Psoas muscle (tissue), 8 donors: ENCODE data around the gene EYA2. TPM values are rescaled to one million over a fixed set of nuclear protein-coding genes. Genes with fewer than 3 reads are reported as not detected.
A peak's percentile ranks its signal among the peaks of the same experiment; 100 is the strongest.

Experiments used
- ATAC-seq, 4 donors: fragments of 200-7000 bp; cut with Tn5 transposase; one replicate each; pipeline ENCODE4 v1.9.1; 2020; ENCODE audit warnings: moderate library complexity in 3 of 4, mild to moderate bottlenecking in 2 of 4
- DNase-seq, 2 donors: peaks; one replicate each; pipeline ENCODE4 v3.0.0-alpha.2; 2020
- H3K27ac ChIP-seq: fragments of 200-600 bp; one replicate; pipeline ENCODE4 v1.8.0; 2022
- H3K27me3 ChIP-seq, 3 donors: fragments of 200-600 bp in 1 of 3; one replicate each; pipeline versions ENCODE4 v1.6.1 to v1.8.0; 2013 to 2022; ENCODE audit warnings: low read length in 2 of 3, mild to moderate bottlenecking in 2 of 3, moderate library complexity in 1 of 3; ENCODE audit not compliant: insufficient read depth in 3 of 3
- H3K36me3 ChIP-seq, 2 donors: fragments of 200-600 bp in 1 of 2; one replicate each; pipeline versions ENCODE4 v1.6.1 to v1.8.0; 2013 to 2022; ENCODE audit warnings: low read depth in 1 of 2, mild to moderate bottlenecking in 1 of 2, moderate library complexity in 1 of 2; ENCODE audit not compliant: insufficient read depth in 1 of 2
- H3K4me1 ChIP-seq: fragments of 200-600 bp; one replicate; pipeline ENCODE4 v1.8.0; 2022
- H3K4me3 ChIP-seq: fragments of 200-600 bp; one replicate; pipeline ENCODE4 v1.8.0; 2022; ENCODE audit warnings: mild to moderate bottlenecking
- H3K9me3 ChIP-seq: fragments of 200-600 bp; one replicate; pipeline ENCODE4 v1.8.0; 2022
- WGBS, 3 donors: extraction: QIAGEN DNeasy Blood & Tissue Kit; methylation state at CpG; one replicate each; pipeline versions ENCODE4 v1.1.6 to v1.1.7; 2013; 5-methylcytosine and 5-hydroxymethylcytosine counted together
- intact Hi-C, 2 donors: fragments of 100-400 bp; cut with DNase I; formaldehyde crosslinking; loops; one replicate each; pipeline versions ENCODE4 v1.11.0 to v1.14.2; 2022
- polyA plus RNA-seq, 3 donors: library from polyadenylated mRNA; stranded (reverse); fragments of 200-250 nt; gene quantifications; one replicate each; pipeline ENCODE4 v1.2.3, GENCODE V29; 2013
- total RNA-seq, 4 donors: library from RNA; stranded (reverse); fragmentation: NEBNext Ultra II Directional in 2 of 4; extraction: Animal tissue kit (Norgen Biotek cat#: 25700) in 2 of 4; gene quantifications; one replicate each; pipeline versions ENCODE4 v1.2.1 to v1.2.4, GENCODE V29; 2021 to 2023
- TF ChIP-seq, protein P1 (sequence below): fragments of 200-600 bp; IDR thresholded peaks from one replicate; pipeline ENCODE4 v1.8.0; 2022; ENCODE audit warnings: antibody characterized with exemption
- donor health status: healthy with polysubstance abuse.
- donor health status: DM: no; HTN: no; CAD: no; lungs with moderate emphysema.
- donor health status: Bipolar disorder and iron deficiency.
- donor health status: healthy.
- donor health status: DM: yes; HTN: yes; CAD: no.
- donor health status: DM: no; HTN: no; CAD: no.
- donor health status: DM: no; HTN: no; CAD: no.
- donor health status: DM: yes; HTN: yes; CAD: no.

The EYA2 gene
- total and polyA plus RNA-seq, 7 donors = 0.72 to 4.0 (median 2.0) TPM

DNA sequence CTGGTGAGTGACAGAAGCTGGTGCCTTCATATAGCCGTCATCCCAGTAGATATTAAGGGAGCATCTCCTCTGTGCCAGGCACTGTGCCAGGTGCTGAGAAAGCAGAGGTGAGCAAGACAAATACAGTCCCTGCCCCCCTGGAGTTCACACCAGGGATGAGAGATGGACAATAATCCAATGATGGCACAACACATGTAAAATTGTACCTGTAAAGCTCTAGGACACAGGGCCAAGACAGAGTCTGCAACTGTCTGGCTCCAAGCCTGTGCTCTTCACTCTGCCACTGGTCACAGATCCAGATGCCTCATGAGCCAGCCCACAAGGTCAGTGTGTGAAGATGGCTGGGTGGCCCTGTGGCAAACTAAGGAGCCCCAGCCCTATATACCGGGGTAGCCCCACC lies 133.8 kb downstream of the EYA2 start:
- WGBS, 3 donors = 93 to 95% (median 94%) methylated on average over 2 of the region's 2 CpGs
- Histone ChIP-seq H3K27ac (no peak overlapping the region), H3K4me1 (no peaks in the 10 kb centered on the region), H3K36me3 (no peaks in the 10 kb centered on the region), H3K9me3 (peaks cover 10% of the 10 kb centered on the region), H3K27me3 (peaks cover 0 to 4% (median 3%) of the 10 kb centered on the region in 3 donors), H3K4me3 (no peak overlapping the region)
- TF ChIP-seq, protein P1, sequence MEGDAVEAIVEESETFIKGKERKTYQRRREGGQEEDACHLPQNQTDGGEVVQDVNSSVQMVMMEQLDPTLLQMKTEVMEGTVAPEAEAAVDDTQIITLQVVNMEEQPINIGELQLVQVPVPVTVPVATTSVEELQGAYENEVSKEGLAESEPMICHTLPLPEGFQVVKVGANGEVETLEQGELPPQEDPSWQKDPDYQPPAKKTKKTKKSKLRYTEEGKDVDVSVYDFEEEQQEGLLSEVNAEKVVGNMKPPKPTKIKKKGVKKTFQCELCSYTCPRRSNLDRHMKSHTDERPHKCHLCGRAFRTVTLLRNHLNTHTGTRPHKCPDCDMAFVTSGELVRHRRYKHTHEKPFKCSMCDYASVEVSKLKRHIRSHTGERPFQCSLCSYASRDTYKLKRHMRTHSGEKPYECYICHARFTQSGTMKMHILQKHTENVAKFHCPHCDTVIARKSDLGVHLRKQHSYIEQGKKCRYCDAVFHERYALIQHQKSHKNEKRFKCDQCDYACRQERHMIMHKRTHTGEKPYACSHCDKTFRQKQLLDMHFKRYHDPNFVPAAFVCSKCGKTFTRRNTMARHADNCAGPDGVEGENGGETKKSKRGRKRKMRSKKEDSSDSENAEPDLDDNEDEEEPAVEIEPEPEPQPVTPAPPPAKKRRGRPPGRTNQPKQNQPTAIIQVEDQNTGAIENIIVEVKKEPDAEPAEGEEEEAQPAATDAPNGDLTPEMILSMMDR = no peak
- no peak for DNase-seq
- intact Hi-C loops = no loop called here
- no peak for ATAC-seq

DNA sequence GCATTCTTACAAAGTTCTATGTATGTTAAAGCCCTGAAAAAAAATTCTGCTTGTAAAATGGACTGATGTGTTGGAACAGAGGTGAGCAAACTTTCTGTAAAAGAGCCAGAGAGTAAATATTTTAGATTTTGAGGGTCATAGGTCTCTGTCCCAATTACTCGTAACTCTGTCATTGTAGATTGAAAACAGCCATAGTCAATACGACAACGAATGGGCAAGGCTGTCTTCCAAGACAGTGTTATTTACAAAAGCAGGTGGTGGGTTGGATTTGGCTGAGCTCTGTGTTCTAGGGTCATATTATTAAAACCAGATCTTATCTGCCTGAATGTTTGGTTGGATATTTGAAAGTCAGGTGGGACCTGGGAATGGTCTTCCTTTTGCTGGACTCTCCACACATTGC lies 135.2 kb downstream of the EYA2 start:
- TF ChIP-seq, protein P1 = no peak
- Histone ChIP-seq H3K27me3 (peaks cover 0 to 4% (median 0%) of the 10 kb centered on the region in 3 donors), H3K9me3 (peaks cover 10% of the 10 kb centered on the region), H3K4me3 (no peak overlapping the region), H3K27ac (no peak overlapping the region), H3K36me3 (no peaks in the 10 kb centered on the region), H3K4me1 (no peaks in the 10 kb centered on the region)
- DNase-seq (no peak), ATAC-seq (no peak)
- 33 to 50% (median 46%) methylated on average over 3 of the region's 3 CpGs for WGBS, 3 donors
- intact Hi-C loops = no loop called here

DNA sequence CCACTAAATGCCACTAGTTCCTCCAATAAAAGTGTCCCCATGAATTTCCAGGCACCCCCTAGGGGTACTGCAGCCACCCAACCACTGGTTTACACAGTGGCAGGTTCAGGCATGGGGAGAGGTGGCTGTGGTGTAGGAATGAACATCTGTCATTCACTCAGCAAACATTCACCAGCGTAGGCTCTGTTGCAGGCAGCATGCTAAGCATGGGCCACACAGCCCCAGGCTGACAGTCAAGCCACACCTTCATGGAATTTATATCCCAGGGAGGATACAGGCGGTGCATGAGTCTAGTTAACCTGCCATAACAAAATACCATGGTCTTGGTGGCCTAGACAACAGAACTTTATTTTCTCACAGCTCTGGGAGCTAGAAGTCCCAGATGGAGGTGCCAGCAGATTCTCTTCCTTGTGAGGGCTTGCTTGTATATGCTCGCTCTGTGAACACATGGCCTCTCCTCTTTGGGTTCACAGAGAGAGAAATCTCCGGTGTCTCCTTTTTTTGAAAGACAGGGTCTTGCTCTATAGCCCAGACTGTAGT lies 135.7 kb downstream of the EYA2 start:
- no peak for ATAC-seq
- Histone ChIP-seq H3K4me1 (no peaks in the 10 kb centered on the region), H3K27ac (no peak overlapping the region), H3K27me3 (peaks cover 0 to 4% (median 0%) of the 10 kb centered on the region in 3 donors), H3K9me3 (peaks cover 10% of the 10 kb centered on the region), H3K36me3 (no peaks in the 10 kb centered on the region), H3K4me3 (no peak overlapping the region)
- TF ChIP-seq, protein P1 = no peak
- DNase-seq = no peak
- intact Hi-C loops = no loop called here
- WGBS, 3 donors = 82 to 87% (median 83%) methylated on average over 4 of the region's 4 CpGs

DNA sequence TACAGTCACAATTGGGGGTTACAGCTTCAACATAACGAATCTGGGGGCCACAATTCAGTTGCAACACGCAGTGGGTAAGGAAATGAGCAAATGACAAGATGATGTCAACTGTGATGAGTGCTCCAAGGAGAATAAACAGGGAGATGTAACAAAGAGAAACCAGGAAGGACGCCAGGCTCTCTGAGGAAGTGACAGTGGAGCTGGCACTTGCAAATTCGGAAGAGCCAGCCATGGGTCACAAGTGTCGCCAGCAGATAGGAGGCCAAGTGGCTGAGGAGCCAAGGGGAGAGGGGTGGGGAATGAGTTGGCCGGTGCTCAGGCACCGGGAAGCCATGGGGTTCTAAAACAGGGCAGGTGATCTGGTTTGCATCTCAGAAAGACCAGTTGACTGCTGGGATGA lies 136.4 kb downstream of the EYA2 start:
- Histone ChIP-seq H3K4me1 (no peaks in the 10 kb centered on the region), H3K9me3 (peaks cover 10% of the 10 kb centered on the region), H3K4me3 (no peak overlapping the region), H3K36me3 (no peaks in the 10 kb centered on the region), H3K27me3 (peaks cover 0 to 4% (median 0%) of the 10 kb centered on the region in 3 donors), H3K27ac (no peak overlapping the region)
- TF ChIP-seq, protein P1 = no peak
- DNase-seq (no peak), ATAC-seq (peak in 2 of 4 donors; percentile 35 to 55)
- WGBS, 3 donors = 20 to 24% (median 22%) methylated on average over 7 of the region's 7 CpGs
- intact Hi-C loops = no loop called here

DNA sequence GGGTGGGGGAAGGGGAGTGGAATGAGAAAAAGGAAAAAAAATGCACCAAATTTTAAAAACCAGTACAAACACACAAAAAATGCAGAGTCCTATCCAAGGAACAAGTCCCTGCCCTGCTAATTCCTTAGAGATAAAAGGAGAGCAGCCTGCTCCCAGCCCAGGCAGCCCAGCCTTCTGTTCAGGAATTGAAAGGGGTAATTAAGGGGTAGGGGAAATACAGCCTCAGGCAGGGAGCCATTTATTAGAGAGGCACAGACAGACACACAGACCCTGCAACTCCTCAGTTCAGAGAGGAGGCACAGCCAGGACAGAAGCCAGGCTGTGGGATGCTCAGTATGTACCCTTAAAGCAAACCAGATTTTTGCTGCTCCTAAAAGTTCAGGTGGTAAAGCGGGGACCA lies 137.2 kb downstream of the EYA2 start:
- DNase-seq = no peak
- ATAC-seq = no peak
- H3K4me3 ChIP-seq = no peak overlapping the region
- 80 to 94% (median 87%) methylated on average over 1 of the region's 1 CpG for WGBS, 3 donors
- H3K9me3 ChIP-seq = peaks cover 10% of the 10 kb centered on the region
- TF ChIP-seq, protein P1 = no peak
- H3K27ac ChIP-seq = no peak overlapping the region
- peaks cover 0 to 4% (median 0%) of the 10 kb centered on the region in 3 donors for H3K27me3 ChIP-seq
- H3K4me1 ChIP-seq = no peaks in the 10 kb centered on the region
- H3K36me3 ChIP-seq = no peaks in the 10 kb centered on the region
- intact Hi-C loops = no loop called here
